ENCODE data around the gene GRHPR. TPM values are rescaled to one million over a fixed set of nuclear protein-coding genes. Genes with fewer than 3 reads are reported as not detected.

The GRHPR gene
- polyA plus RNA-seq, 1 donor from 2014 or later, result 128 TPM

GRCh38 chr9:37381094-37381741 is 41.3 kb upstream of the GRHPR start:
- Histone ChIP-seq H3K36me3 (ENCODE audit: insufficient read depth, low read length) (no peaks in the 10 kb centered on the region), H3K4me2 (ENCODE audit: low read length) (no peak overlapping the region), H3F3A (ENCODE audit: insufficient read depth, low read length, poor library complexity, severe bottlenecking) (no peaks in the 10 kb centered on the region), H3K9me2 (ENCODE audit: insufficient read depth, low read length) (no peaks in the 10 kb centered on the region), H3K9ac (ENCODE audit: low read length) (no peak overlapping the region), H2AFZ (ENCODE audit: low read depth, low read length) (no peak overlapping the region), H3K9me3 (ENCODE audit: low read length) (no peaks in the 10 kb centered on the region), H3K79me2 (replicated peaks; ENCODE audit: insufficient read depth, low read length) (no peaks in the 10 kb centered on the region), H3K4me3 (ENCODE audit: low read length) (no peak overlapping the region), H3K27me3 (ENCODE audit: insufficient read depth, low read depth, low read length) (no peaks in the 10 kb centered on the region), H3K27ac (ENCODE audit: low read length) (no peak overlapping the region), H4K20me1 (ENCODE audit: insufficient read depth) (no peaks in the 10 kb centered on the region)
- TF ChIP-seq RAD21 (conservative IDR thresholded peaks at IDR 0.05) (no peak), EP300 (conservative IDR thresholded peaks at IDR 0.05; ENCODE audit: poor library complexity, severe bottlenecking) (no peak), POLR2AphosphoS5 (IDR thresholded peaks at IDR 0.05) (no peak), REST (IDR thresholded peaks at IDR 0.05; ENCODE audit: borderline replicate concordance) (no peak), SMC3 (conservative IDR thresholded peaks at IDR 0.05; ENCODE audit: poor library complexity) (no peak), MXI1 (conservative IDR thresholded peaks at IDR 0.05; ENCODE audit: poor library complexity, severe bottlenecking) (no peak), TAF1 (IDR thresholded peaks at IDR 0.05; ENCODE audit: low read depth) (no peak), CTCF (IDR thresholded peaks at IDR 0.05; ENCODE audit: poor library complexity, severe bottlenecking) (no peak), EZH2 (IDR thresholded peaks at IDR 0.05; ENCODE audit: borderline replicate concordance, insufficient read depth, low read length, poor library complexity, severe bottlenecking) (no peak)

GRCh38 chr9:37382161-37382981 is 40.1 kb upstream of the GRHPR start:
- Histone ChIP-seq H3K4me3 (ENCODE audit: low read length) (no peak overlapping the region), H2AFZ (ENCODE audit: low read depth, low read length) (no peak overlapping the region), H3K9ac (ENCODE audit: low read length) (no peak overlapping the region), H3K79me2 (replicated peaks; ENCODE audit: insufficient read depth, low read length) (no peaks in the 10 kb centered on the region), H3F3A (ENCODE audit: insufficient read depth, low read length, poor library complexity, severe bottlenecking) (no peaks in the 10 kb centered on the region), H3K27me3 (ENCODE audit: insufficient read depth, low read depth, low read length) (no peaks in the 10 kb centered on the region), H3K9me2 (ENCODE audit: insufficient read depth, low read length) (no peaks in the 10 kb centered on the region), H4K20me1 (ENCODE audit: insufficient read depth) (no peaks in the 10 kb centered on the region), H3K9me3 (ENCODE audit: low read length) (no peaks in the 10 kb centered on the region), H3K27ac (ENCODE audit: low read length) (no peak overlapping the region), H3K36me3 (ENCODE audit: insufficient read depth, low read length) (no peaks in the 10 kb centered on the region), H3K4me2 (ENCODE audit: low read length) (no peak overlapping the region)
- TF ChIP-seq RAD21 (conservative IDR thresholded peaks at IDR 0.05), result no peak
- TF ChIP-seq CTCF (IDR thresholded peaks at IDR 0.05; ENCODE audit: poor library complexity, severe bottlenecking), result no peak
- no peak for TF ChIP-seq REST (IDR thresholded peaks at IDR 0.05; ENCODE audit: borderline replicate concordance)
- TF ChIP-seq EZH2 (IDR thresholded peaks at IDR 0.05; ENCODE audit: borderline replicate concordance, insufficient read depth, low read length, poor library complexity, severe bottlenecking), result no peak
